GM10266 (cell line): ENCODE measurements around the gene FAM83G.

Experiments used
- DNase-seq: peaks from one replicate; pipeline ENCODE4 v3.0.0; 2012; ENCODE audit errors: extremely low spot score
- TF ChIP-seq, protein P1 (sequence below): IDR thresholded peaks from 2 replicates; pipeline ENCODE4 v1.5.1; 2012; ENCODE audit warnings: mild to moderate bottlenecking, low read depth; ENCODE audit not compliant: control insufficient read depth, insufficient read depth; ENCODE audit errors: missing control alignments

FAM83G gene

DNA sequence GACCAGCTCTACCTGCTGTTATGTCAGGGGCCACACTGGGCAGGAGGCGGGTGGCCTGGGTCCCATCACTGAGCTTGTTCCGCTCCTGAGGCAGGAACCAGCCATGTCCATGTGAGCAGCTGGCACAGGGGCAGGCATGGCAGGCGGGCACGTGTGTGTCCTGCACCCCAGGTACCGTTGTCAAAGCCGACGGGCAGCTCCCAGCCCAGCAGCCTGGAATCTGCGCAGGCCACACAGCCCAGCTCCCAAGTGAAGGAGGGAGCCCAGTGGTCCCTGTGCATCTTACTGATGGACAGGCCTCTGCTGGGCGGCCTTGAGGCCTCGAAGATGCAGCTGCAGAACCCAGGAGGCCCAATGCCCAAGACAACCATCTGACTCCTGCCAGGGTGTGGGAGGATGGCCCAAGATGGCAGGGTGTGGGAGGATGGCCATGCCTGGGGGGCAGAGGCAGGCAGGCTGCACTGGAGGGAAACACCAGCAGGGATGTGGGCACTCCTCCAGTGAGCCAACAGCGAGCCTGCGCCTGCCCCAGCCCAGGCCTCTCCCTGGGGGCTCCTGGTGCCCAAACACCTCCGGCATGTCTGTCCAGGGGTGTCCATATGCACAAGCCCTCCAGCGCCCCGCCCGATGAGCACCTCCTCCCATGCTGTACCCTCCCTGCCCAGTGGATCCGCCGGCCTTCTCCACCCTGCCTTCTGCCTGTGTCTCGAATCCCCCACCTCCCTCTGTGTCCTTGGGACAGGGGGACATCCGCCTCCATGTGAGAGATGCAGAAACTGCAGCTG lies 12.8 kb downstream of the FAM83G start:
- no peak for DNase-seq
- TF ChIP-seq, protein P1, sequence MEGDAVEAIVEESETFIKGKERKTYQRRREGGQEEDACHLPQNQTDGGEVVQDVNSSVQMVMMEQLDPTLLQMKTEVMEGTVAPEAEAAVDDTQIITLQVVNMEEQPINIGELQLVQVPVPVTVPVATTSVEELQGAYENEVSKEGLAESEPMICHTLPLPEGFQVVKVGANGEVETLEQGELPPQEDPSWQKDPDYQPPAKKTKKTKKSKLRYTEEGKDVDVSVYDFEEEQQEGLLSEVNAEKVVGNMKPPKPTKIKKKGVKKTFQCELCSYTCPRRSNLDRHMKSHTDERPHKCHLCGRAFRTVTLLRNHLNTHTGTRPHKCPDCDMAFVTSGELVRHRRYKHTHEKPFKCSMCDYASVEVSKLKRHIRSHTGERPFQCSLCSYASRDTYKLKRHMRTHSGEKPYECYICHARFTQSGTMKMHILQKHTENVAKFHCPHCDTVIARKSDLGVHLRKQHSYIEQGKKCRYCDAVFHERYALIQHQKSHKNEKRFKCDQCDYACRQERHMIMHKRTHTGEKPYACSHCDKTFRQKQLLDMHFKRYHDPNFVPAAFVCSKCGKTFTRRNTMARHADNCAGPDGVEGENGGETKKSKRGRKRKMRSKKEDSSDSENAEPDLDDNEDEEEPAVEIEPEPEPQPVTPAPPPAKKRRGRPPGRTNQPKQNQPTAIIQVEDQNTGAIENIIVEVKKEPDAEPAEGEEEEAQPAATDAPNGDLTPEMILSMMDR, result no peak

DNA sequence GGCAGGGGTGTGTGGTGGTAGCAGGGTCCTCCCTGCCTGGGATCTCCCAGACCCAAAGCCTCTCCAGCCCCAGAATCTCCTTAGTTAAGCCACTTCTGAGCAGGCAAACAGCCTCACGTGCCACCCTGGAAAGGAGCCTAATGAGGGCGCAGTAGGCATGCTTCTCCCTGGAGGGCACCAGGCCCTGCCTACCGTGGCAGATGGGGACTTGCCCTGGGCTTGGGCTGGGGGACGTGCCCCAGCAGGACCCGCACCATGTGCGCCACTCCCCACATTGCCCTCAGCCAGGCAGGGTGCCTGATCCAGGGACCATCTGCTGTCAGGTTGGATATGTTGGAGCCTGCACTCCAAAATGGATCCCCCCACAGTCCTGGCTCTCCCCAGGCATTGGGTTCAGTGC lies 14.2 kb downstream of the FAM83G start:
- no peak for DNase-seq
- TF ChIP-seq, protein P1, result no peak

DNA sequence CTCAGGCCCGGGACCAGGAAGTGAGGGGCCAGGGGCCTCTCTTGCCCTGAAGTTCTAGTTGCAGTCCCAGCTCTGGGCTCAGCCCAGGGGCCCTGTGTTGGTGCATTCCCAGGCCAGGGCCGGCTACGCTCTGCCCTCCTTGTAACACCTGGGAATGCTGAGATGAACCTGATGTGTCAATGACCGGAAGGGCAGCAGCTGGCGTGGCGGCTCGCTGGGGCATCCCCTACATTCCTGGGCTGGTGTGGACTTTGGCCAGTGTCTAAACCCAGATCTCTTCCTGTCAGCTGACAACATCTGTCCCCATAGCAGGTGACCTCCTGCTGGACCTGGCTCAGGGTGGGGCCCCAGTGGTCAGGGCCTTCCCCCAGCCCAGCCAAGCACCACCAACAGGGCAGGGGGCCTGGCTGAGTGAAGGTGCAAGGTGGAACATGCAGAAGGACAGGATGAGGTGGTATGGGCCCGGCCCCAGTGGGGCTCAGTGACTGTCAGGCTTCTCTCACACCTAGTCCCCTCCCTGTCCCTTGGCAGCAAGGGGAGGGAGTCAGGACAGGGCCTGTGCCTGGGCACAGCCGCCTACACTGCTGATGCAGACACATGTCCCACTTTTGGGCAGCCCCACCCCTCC lies 15.9 kb downstream of the FAM83G start:
- TF ChIP-seq, protein P1, result no peak
- DNase-seq, result no peak

DNA sequence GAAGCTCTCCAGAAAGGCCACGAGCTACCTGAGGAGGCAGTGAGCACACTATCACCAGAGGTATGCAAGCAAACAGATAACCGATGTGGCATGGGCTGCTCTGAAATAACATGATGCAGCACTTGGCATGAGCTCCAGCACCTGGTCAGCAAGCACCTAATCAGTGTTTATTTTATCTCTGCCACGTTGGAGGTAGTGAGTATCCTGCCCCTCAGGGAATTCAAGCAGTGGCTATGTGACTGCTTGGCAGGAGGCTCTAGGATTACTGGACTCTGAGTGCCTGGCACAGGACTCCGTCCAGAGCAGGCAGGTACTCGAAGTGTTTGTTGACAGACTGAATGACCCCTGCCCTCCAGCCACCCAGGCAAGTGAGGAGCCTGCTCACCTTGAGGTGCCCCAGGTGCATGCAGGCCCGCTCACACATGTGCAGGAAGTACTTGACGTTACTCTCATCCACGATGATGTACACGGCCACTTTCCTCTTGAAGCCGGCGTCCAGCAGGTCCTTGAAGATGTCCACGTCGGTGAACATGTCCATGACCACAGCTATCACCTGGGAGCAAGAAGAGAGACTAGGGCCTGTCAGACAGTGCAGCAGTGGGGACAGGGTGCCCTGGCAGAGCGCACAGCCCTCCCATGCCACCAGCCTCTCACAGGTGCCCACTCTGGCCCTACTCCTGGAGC lies 16.6 kb downstream of the FAM83G start:
- DNase-seq, result no peak
- TF ChIP-seq, protein P1, result no peak

- TF ChIP-seq, protein P1, result no peak
- no peak for DNase-seq
Observed at GRCh38 chr17:18987230-18987610, 17.3 kb downstream of the FAM83G start.

DNA sequence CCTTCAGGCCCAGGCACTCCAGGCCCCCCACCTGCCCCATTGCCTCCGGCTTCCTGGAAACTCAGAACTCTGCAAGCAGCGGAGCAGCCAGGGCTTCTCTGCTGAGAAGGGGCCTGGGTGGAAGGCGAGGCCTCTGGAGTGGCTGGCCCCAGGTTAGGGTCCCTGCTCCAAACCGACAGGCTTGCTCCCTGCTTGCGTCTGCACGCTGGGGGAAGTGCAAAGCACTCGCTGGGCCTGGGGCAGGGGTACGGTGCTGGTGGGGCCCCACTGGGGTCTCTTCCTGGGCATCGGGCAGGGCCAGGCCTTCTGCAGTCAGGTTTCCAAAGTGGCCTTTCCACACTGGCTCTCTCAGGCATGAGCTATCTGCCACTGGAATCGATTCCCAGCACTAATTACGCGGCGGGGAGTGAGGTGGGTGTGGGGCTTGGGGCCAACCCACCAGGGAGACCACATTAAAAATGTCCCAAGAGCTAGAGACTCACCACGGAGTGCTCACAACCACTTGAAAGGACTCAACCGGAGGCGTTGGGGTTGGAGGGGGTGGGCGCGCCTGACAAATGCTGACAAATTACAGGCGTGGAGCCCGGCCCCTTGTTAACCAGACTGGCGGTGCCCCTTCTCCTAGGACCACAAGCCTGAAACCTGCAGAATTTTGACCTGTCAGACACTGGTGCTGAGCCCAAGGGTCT lies 17.9 kb downstream of the FAM83G start:
- no peak for DNase-seq
- TF ChIP-seq, protein P1, result no peak
